ENCODE data around the gene ZBTB18.

DNA sequence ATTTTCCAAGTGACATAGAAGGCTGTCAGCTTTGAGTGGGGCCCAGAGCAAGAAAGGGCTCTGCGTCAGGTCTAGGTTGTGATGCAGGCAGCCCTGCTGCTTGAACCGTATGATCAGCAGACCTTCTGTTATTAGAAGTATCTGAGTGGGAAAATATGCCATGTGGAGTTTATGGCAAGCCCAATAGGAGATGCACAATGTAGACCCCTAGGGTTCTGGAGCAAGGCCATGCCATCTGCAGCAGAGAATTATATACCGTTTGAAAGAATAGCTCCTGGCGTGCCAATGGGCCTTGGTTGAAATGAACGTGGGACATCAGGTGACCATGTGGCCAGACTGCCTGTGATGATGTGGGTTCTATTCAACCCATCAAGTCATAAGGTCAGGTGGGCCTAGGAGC lies 44.1 kb upstream of the ZBTB18 start:
- TF ChIP-seq, protein P1, sequence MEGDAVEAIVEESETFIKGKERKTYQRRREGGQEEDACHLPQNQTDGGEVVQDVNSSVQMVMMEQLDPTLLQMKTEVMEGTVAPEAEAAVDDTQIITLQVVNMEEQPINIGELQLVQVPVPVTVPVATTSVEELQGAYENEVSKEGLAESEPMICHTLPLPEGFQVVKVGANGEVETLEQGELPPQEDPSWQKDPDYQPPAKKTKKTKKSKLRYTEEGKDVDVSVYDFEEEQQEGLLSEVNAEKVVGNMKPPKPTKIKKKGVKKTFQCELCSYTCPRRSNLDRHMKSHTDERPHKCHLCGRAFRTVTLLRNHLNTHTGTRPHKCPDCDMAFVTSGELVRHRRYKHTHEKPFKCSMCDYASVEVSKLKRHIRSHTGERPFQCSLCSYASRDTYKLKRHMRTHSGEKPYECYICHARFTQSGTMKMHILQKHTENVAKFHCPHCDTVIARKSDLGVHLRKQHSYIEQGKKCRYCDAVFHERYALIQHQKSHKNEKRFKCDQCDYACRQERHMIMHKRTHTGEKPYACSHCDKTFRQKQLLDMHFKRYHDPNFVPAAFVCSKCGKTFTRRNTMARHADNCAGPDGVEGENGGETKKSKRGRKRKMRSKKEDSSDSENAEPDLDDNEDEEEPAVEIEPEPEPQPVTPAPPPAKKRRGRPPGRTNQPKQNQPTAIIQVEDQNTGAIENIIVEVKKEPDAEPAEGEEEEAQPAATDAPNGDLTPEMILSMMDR (IDR thresholded peaks at IDR 0.05): no peak
- TF ChIP-seq POLR2AphosphoS5 (IDR thresholded peaks at IDR 0.05) (no peak), POLR2A (IDR thresholded peaks at IDR 0.05) (no peak)
